NCI-H446 (cell line): ENCODE measurements around the gene WWC1.
A peak's percentile ranks its signal among the peaks of the same experiment; 100 is the strongest.

Source experiments
- DNase-seq, 2 experiments: peaks; one replicate each; lab custom pipeline; 2025; lab: John Stamatoyannopoulos, UW

Gene WWC1

GRCh38 chr5:168486136-168486879 lies 194.9 kb downstream of the WWC1 start, which contains the start of gene RARS1:
Gene RARS1 (plus strand): TSS chr5:168486471. CDS start chr5:168486499, 28 bp downstream.
- DNase-seq, result peak; percentile 77 to 94

DNA sequence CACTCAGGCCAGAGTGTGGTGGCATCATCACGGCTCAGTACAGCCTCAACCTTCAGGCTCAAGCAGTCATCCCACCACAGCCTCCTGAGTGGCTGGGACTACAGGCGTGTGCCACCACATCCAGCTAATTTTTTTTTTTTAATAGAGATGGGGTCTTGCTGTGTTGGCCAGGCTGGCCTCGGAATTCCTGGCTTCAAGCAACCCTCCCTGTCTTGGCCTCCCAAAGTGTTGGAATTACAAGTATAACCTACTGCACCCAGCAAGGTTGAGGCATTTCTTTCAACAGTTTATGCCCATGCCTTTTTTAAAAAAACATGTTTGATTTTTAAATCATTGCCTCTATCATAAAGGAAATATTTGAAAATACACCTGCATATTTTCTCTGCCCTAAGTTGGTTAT lies 197.6 kb downstream of the WWC1 start:
- DNase-seq, result no peak

GRCh38 chr5:168494057-168494555 lies 202.7 kb downstream of the WWC1 start:
- DNase-seq, result no peak

DNA sequence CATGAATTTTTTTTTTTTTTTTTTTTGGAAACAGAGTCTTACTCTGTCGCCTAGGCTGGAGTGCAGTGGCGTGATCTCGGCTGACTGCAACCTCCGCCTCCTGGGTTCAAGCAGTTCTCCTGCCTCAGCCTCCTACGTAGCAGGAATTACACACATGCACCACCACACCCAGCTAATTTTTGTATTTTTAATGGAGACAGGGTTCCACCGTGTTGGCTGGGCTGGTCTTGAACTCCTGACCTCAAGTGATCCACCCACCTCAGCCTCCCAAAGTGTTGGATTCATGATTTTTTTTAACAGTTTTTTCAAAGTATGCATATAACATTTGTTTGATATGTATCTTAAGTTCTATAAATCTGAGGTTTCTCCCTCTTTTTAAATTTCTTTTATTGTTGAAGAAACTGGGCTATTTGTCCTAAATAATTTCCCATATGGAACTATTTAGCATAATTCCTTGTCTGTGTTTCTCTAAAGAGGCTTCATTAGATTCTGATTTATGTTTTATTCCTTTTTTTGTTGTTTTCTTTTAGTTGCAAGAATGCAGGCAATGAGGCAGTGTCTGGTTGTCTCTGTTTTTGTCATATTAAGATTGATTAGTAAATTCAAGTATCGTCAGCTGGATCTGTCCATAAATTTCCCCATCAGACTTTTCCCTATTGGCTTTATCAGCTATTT lies 211.3 kb downstream of the WWC1 start:
- DNase-seq, result no peak

- no peak for DNase-seq
These were observed 222.5 kb downstream of the WWC1 start for GRCh38 chr5:168513861-168514428.
